Measurements from ENCODE around the gene LCORL.

DNA sequence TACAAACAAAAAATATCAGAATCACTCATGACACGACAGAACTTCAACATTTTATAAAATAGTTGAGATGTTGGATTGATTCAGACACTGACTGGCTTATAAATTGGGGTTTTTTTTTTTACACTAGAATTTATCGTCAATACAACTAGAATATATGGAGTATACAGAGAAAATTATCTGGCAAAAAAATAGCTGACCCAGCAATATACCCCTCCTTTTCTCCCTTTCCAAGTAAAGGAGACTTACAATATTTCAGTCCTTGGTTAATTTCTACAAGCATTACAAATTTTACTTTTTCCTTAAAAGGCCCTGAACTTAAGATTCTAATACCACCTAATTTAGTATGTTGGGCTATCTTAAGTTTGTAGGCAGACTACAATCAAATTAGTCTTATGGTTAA lies 76.3 kb downstream of the LCORL start:
- TF ChIP-seq TAF1 (IDR thresholded peaks at IDR 0.05; ENCODE audit: borderline replicate concordance, low read depth, low read length): no peak
- TF ChIP-seq POLR2AphosphoS5 (IDR thresholded peaks at IDR 0.05; ENCODE audit: low read depth, low read length): no peak
